ENCODE results near the gene DIAPH2.
A peak's percentile ranks its signal among the peaks of the same experiment; 100 is the strongest.

DIAPH2 gene

DNA sequence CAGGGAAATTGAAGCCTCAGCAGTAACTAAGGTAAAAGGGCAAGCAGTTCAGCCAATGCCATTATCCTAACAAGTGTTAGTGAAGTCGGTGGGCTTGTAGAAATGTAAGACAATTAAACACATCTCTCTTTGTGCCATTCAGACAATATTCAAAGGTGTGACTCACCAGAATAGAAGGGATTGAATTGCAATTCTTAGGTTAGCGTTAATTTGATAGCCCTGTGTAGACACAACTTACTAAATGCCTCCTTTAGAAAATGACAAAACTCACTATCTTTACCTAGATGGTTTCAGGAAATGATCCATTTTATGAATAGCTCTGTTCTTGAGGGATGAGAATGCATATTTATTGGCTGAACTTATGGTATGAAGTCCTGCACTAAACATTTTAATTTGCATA, 234.2 kb downstream of the DIAPH2 start:
- H3K27me3 ChIP-seq (replicated peaks): no peaks in the 10 kb centered on the region
- TF ChIP-seq, protein P1, sequence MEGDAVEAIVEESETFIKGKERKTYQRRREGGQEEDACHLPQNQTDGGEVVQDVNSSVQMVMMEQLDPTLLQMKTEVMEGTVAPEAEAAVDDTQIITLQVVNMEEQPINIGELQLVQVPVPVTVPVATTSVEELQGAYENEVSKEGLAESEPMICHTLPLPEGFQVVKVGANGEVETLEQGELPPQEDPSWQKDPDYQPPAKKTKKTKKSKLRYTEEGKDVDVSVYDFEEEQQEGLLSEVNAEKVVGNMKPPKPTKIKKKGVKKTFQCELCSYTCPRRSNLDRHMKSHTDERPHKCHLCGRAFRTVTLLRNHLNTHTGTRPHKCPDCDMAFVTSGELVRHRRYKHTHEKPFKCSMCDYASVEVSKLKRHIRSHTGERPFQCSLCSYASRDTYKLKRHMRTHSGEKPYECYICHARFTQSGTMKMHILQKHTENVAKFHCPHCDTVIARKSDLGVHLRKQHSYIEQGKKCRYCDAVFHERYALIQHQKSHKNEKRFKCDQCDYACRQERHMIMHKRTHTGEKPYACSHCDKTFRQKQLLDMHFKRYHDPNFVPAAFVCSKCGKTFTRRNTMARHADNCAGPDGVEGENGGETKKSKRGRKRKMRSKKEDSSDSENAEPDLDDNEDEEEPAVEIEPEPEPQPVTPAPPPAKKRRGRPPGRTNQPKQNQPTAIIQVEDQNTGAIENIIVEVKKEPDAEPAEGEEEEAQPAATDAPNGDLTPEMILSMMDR (IDR thresholded peaks at IDR 0.05; ENCODE audit: low read depth, low read length, missing control alignments): no peak
- in situ Hi-C loops (cut with HindIII; ENCODE audit: low pct_ligation_motif_present, low sequenced_read_pairs): no loop called here
- H3K27ac ChIP-seq: no peak overlapping the region
- no peak for DNase-seq
- H3K4me3 ChIP-seq (ENCODE audit: low read depth, low read length): no peak overlapping the region
- no peaks in the 10 kb centered on the region for H3K36me3 ChIP-seq (replicated peaks)

DNA sequence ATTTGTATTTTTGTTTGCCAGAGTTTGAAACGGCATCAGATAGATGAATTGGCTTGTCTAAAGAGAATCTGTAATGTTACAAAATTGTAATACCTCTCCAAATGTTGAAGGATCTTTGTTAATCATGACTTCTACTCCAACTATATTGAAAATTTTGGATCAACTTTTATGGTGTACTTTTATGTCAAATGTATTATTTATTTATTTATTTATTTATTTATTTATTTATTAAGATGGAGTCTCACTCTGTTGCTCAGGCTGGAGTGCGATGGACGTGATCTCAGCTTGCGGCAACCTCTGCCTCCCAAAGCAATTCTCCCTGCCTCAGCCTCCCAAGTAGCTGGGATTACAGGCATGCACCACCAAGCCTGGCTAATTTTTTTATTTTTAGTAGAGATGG, 235.0 kb downstream of the DIAPH2 start:
- TF ChIP-seq, protein P1 (IDR thresholded peaks at IDR 0.05; ENCODE audit: low read depth, low read length, missing control alignments): no peak
- in situ Hi-C loops (cut with HindIII; ENCODE audit: low pct_ligation_motif_present, low sequenced_read_pairs): no loop called here
- Histone ChIP-seq H3K36me3 (replicated peaks) (no peaks in the 10 kb centered on the region), H3K4me3 (ENCODE audit: low read depth, low read length) (no peak overlapping the region), H3K27me3 (replicated peaks) (no peaks in the 10 kb centered on the region), H3K27ac (no peak overlapping the region)
- no peak for DNase-seq

DNA sequence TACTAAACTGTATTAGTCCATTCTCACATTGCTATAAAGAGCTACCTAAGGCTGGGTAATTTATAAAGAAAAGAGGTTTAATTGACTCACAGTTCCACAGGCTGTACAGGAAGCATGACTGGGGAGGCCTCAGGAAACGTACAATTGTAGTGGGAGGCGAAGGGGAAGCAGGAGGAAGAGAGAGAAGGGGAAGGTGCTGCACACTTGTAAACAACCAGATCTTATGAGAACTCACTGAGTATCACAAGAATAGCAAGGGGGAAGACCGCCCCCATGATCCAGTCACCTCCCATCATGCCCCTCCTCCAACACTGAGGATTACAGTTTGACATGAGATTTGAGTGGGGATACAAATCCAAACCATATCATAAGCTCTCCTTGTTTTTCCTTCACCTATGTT, 239.9 kb downstream of the DIAPH2 start:
- no peak for DNase-seq
- Histone ChIP-seq H3K36me3 (replicated peaks) (no peaks in the 10 kb centered on the region), H3K4me3 (ENCODE audit: low read depth, low read length) (no peak overlapping the region), H3K27me3 (replicated peaks) (no peaks in the 10 kb centered on the region), H3K27ac (no peak overlapping the region)
- TF ChIP-seq, protein P1 (IDR thresholded peaks at IDR 0.05; ENCODE audit: low read depth, low read length, missing control alignments): no peak
- in situ Hi-C loops (cut with HindIII; ENCODE audit: low pct_ligation_motif_present, low sequenced_read_pairs): no loop called here

DNA sequence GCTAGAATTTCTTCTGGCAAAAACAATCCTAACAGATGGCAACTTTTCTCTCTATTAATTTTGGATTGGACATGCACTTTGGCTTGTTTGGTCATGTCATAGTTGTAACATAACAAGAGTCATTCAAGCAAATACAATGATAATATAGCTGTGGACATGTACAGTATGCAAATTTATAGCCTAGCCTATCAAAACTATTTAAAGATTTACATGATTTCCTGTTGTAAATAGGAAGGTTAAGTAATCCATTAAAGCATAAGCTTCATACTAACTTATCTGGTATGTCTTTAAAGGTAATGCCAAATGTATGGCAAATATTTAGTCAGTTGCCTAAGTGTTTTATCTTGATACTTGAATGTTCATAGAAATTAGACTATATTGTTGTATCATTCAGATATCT, 244.4 kb downstream of the DIAPH2 start:
- no peak overlapping the region for H3K27ac ChIP-seq
- no peaks in the 10 kb centered on the region for H3K36me3 ChIP-seq (replicated peaks)
- no peak overlapping the region for H3K4me3 ChIP-seq (ENCODE audit: low read depth, low read length)
- no peaks in the 10 kb centered on the region for H3K27me3 ChIP-seq (replicated peaks)
- in situ Hi-C loops (cut with HindIII; ENCODE audit: low pct_ligation_motif_present, low sequenced_read_pairs): no loop called here
- no peak for DNase-seq
- TF ChIP-seq, protein P1 (IDR thresholded peaks at IDR 0.05; ENCODE audit: low read depth, low read length, missing control alignments): no peak

DNA sequence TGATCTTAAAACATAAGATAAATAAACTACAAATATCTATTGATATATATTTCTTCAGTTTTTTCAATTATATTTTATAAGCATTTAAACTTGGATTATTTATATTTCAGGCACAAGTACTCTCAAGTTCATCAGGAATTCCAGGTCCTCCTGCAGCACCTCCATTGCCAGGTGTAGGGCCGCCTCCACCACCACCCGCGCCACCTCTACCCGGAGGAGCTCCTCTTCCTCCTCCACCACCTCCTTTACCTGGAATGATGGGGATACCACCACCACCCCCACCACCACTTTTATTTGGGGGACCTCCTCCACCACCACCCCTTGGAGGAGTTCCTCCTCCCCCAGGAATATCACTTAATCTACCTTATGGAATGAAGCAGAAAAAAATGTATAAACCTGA, 273.1 kb downstream of the DIAPH2 start:
- TF ChIP-seq, protein P1 (IDR thresholded peaks at IDR 0.05; ENCODE audit: low read depth, low read length, missing control alignments): no peak
- in situ Hi-C loops (cut with HindIII; ENCODE audit: low pct_ligation_motif_present, low sequenced_read_pairs): no loop called here
- H3K27me3 ChIP-seq (replicated peaks): no peaks in the 10 kb centered on the region

DNA sequence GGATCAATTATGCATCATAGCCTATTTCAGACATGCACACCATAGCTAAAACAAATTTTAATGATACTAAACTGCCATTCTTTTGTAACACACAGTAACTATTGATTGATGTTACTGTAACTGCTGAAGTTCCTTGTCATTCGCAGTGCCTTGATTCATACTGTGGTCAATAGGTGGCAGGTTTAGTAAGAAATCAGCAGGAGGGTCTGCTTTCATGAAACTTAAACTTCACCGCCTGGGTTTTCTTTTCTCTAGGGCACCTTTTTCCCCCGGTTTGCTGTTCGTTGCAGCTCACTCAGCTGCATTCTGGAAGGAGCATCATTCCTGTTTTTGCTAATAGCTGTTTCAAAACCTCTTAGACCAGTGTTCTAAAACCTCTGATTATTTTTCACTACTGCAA, 287.2 kb downstream of the DIAPH2 start:
- TF ChIP-seq, protein P1 (IDR thresholded peaks at IDR 0.05; ENCODE audit: low read depth, low read length, missing control alignments): peak; percentile 4
- H3K36me3 ChIP-seq (replicated peaks): no peaks in the 10 kb centered on the region
- H3K27me3 ChIP-seq (replicated peaks): no peaks in the 10 kb centered on the region
- no peak overlapping the region for H3K4me3 ChIP-seq (ENCODE audit: low read depth, low read length)
- in situ Hi-C loops (cut with HindIII; ENCODE audit: low pct_ligation_motif_present, low sequenced_read_pairs): no loop called here
- no peak overlapping the region for H3K27ac ChIP-seq
- DNase-seq: no peak

More for the DNA sequence above, 273.1 kb downstream of the DIAPH2 start:
- DNase-seq: no peak
- H3K4me3 ChIP-seq (ENCODE audit: low read depth, low read length): no peak overlapping the region
- H3K36me3 ChIP-seq (replicated peaks): no peaks in the 10 kb centered on the region
- no peak overlapping the region for H3K27ac ChIP-seq

Measured in brain microvascular endothelial cell (primary cell).